SK-N-SH (cell line): Measurements from ENCODE around the gene SH3RF1.

Experiments
- EP300 ChIP-seq, 2 experiments: IDR thresholded peaks; 2 replicates each; pipeline versions ENCODE4 v1.4.0 to v1.6.1; 2012; ENCODE audit warnings: borderline replicate concordance in 1 of 2, low read depth in 1 of 2, low read length in 1 of 2
- EZH2phosphoT487 ChIP-seq: fragments of 200-600 bp; sonication (generic); IDR thresholded peaks from 2 replicates; pipeline ENCODE4 v1.6.1; 2017; ENCODE audit warnings: low read depth, mixed run types, mild to moderate bottlenecking, antibody characterized with exemption, moderate library complexity, borderline replicate concordance
- FOXM1 ChIP-seq: IDR thresholded peaks from 2 replicates; pipeline ENCODE4 v1.4.0; 2012; ENCODE audit warnings: low read depth, mild to moderate bottlenecking
- GABPA ChIP-seq: IDR thresholded peaks from 2 replicates; pipeline ENCODE4 v1.4.0; 2012; ENCODE audit warnings: low read depth, mild to moderate bottlenecking
- GATA2 ChIP-seq: sonication (generic); formaldehyde crosslinking; IDR thresholded peaks from 2 replicates; pipeline ENCODE4 v1.5.0; 2020; ENCODE audit warnings: mild to moderate bottlenecking, missing genetic modification reagents
- JUND ChIP-seq: IDR thresholded peaks from 2 replicates; pipeline ENCODE4 v1.4.0; 2012
- MXI1 ChIP-seq: IDR thresholded peaks from 2 replicates; pipeline ENCODE4 v1.6.1; 2012; ENCODE audit warnings: mild to moderate bottlenecking, low read depth, low read length, improper control_type of control experiment
- NFIC ChIP-seq: IDR thresholded peaks from 2 replicates; pipeline ENCODE4 v1.4.0; 2012; ENCODE audit warnings: borderline replicate concordance
- POLR2AphosphoS5 ChIP-seq: IDR thresholded peaks from 2 replicates; pipeline ENCODE4 v1.6.1; 2012; ENCODE audit warnings: low read depth, low read length
- SMC3 ChIP-seq: IDR thresholded peaks from 2 replicates; pipeline ENCODE4 v1.6.1; 2012; ENCODE audit warnings: low read depth, low read length, improper control_type of control experiment
- TAF1 ChIP-seq: IDR thresholded peaks from 2 replicates; pipeline ENCODE4 v1.6.1; 2012; ENCODE audit warnings: low read depth, mild to moderate bottlenecking, low read length, moderate library complexity, borderline replicate concordance
- TF ChIP-seq, protein P1 (sequence below): fragments of 200-600 bp; sonication (generic); IDR thresholded peaks from 2 replicates; pipeline ENCODE4 v1.6.1; 2017; ENCODE audit warnings: antibody characterized with exemption, mild to moderate bottlenecking, moderate library complexity

DNA sequence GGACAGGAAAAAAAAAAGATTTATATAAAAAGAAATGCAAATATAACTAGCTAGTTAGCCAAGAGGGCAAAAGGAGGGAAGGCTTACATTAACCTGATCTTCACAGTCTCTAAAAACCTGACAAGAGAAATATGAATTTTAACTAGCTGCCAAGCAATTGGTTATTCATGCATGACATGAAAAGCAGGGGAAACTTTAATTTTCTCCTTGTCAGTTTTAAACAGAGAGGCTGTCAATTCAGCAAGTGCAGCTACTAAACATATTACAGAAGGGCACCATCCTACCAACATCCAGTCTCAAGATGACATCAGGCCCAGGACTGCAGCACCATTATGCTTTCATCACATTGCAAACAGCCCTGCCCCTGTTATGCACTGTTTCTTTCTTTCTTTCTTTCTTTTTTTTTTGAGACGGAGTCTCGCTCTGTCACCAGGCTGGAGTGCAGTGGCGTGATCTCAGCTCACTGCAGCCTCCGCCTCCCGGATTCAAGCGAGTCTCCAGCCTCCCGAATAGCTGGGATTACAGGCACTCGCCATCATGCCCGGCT lies 221.8 kb downstream of the SH3RF1 start:
- TF ChIP-seq NFIC: no peak
- TF ChIP-seq GATA2: no peak
- TF ChIP-seq TAF1: no peak
- no peak for TF ChIP-seq FOXM1
- no peak for TF ChIP-seq GABPA
- TF ChIP-seq JUND: no peak
- TF ChIP-seq SMC3: no peak
- TF ChIP-seq, protein P1, sequence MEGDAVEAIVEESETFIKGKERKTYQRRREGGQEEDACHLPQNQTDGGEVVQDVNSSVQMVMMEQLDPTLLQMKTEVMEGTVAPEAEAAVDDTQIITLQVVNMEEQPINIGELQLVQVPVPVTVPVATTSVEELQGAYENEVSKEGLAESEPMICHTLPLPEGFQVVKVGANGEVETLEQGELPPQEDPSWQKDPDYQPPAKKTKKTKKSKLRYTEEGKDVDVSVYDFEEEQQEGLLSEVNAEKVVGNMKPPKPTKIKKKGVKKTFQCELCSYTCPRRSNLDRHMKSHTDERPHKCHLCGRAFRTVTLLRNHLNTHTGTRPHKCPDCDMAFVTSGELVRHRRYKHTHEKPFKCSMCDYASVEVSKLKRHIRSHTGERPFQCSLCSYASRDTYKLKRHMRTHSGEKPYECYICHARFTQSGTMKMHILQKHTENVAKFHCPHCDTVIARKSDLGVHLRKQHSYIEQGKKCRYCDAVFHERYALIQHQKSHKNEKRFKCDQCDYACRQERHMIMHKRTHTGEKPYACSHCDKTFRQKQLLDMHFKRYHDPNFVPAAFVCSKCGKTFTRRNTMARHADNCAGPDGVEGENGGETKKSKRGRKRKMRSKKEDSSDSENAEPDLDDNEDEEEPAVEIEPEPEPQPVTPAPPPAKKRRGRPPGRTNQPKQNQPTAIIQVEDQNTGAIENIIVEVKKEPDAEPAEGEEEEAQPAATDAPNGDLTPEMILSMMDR: no peak
- no peak for TF ChIP-seq EP300 (IDR thresholded peaks at IDR 0.05; ENCODE audit: borderline replicate concordance in 1 of 2, low read depth in 1 of 2, low read length in 1 of 2)
- TF ChIP-seq MXI1: no peak
- TF ChIP-seq POLR2AphosphoS5: no peak
- TF ChIP-seq EZH2phosphoT487: no peak
